Stimulated activated CD4-positive, alpha-beta T cell treated with anti-CD3 and anti-CD28 coated beads, Interleukin-2, amount 100 ng/mL, for 4 hours (primary cell): ENCODE data around the gene RPL14.
A peak's percentile ranks its signal among the peaks of the same experiment; 100 is the strongest.
"Not testable (repeated sequence)": the region's sequence is repeated elsewhere in the genome, so short reads cannot be mapped to it uniquely, and the experiment has no call there.

Source experiments
- DNase-seq: peaks from one replicate; pipeline ENCODE4 v3.0.0-alpha.2; 2020; ENCODE audit warnings: low read depth

The RPL14 gene

DNA sequence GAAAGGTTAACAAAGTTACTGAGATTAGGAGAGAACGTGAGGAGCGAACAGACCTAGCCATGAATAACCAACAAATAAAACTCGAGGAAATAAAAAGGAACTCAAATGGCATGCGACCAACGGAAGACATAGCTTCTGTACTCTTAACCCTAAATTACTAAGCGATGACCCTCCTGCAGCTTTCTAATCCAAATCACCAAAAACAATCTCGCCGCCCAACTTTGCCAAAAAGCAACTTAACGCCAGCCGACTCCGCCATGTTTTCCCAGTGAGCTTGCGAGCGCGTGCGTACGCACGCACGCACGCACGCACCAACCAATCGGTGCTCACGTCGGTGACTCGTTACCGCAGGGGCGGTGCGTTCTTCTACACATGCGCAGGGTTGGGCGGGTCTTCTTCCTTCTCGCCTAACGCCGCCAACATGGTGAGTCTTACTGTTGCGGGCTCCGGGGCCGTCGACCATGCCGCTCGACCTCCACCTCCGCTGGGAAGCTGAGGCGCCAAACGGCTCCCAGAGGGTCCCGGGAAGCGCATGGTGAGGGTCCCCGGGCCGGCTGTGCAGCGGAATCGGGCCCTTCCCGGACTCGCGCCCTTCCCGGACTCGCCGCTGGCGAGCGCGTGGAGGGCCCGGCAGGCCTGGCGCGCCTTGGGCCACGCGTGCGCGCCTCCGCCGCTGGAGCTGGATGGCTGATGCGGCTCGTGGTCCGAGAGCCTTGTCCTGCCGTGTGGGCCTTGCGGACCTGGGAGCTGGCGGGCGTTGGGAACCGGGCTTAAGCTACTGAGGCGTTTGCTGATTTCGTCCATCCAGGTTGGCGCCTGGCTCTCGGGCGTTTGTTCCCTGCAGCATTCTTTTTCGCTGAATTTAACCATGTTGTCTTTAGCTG, at the start of gene RPL14:
TSS of gene RPL14 (plus strand) at position 400 of the 884 bp plus-strand sequence. CDS start at position 533, 133 bp downstream.
- peak; percentile 93 for DNase-seq

- DNase-seq, result no peak
These were observed 49.5 kb upstream of the RPL14 start for GRCh38 chr3:40407611-40408010.

GRCh38 chr3:40414270-40414669, 42.9 kb upstream of the RPL14 start:
- no peak for DNase-seq

DNA sequence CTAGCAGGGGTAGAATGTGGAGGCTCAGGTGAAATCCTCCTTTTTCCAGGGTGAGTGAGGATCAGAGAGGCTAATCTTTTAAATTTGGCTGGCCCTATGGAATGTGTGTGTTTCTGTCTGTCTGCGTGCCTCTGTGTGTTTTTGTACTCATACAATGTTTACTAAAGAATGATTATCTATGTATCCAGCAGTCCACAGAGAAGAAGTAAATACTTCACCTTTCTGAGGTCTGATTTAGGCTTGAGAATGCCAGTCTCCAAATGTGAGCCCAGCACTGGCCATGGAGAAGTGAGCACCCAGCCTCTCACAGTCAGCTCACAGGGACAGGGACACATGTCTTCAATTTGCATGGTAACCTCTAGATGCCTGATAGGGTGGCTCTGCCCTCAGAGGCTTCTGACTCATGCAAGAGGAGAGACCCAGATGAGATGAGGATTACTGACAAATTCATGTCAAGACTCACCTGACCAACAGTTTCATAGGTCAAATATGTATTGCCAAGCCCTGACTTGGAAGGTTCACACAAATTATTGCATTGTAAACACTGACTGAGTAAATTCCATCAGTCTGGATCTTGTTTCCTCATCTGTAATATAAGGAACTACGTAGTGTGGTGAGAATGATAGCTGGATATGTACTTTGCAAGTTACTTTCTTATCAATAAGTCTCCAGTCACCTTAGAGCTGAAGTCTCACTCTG, 39.1 kb upstream of the RPL14 start:
- DNase-seq, result no peak

DNA sequence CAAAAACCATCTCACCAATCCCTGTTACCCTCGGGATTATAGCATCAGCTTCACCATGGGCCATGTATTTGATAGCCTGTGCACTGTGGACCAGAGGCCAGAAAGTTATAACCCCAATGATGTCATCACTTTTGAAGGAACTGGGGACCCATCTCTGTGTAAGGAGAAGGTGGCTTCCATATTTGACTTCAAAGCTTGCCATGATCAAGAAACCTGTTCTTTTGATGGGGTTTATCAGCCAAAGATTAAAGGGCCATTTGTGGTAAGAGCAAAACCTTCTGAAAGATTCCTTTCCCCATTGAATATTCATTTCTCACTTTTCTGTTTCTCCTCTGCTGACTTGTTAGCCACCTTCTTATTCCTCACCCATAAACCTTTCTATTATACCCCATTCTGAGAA, 34.3 kb upstream of the RPL14 start:
- DNase-seq, result no peak

DNA sequence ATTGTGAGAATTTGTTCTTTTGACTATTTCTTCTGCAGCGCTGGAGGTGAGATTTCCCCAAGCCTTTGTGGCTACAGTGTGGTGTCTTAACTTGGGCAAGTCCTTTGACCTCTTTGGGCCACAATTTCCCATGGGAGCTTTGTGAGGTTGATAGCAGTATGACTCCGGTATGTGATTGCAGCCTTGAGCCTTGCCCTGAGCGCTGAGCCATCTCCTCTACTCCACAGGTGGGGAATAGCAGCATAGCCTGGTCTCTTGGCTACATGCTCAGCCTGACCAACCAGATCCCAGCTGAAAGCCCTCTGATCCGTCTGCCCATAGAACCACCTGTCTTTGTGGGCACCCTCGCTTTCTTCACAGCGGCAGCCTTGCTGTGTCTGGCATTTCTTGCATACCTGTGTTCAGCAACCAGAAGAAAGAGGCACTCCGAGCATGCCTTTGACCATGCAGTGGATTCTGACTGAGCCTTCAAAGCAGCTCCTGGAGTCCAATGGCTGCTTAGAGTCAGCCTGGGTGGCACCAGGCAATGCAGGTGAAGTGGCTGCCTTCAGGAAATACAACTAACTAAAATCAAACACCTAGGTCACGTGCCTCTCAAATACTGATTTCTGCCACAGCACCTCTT, 30.0 kb upstream of the RPL14 start:
- DNase-seq, result no peak

- DNase-seq, result no peak
These were observed 24.3 kb upstream of the RPL14 start for GRCh38 chr3:40432793-40433192.

GRCh38 chr3:40437889-40438288, 19.2 kb upstream of the RPL14 start:
- no peak for DNase-seq

DNA sequence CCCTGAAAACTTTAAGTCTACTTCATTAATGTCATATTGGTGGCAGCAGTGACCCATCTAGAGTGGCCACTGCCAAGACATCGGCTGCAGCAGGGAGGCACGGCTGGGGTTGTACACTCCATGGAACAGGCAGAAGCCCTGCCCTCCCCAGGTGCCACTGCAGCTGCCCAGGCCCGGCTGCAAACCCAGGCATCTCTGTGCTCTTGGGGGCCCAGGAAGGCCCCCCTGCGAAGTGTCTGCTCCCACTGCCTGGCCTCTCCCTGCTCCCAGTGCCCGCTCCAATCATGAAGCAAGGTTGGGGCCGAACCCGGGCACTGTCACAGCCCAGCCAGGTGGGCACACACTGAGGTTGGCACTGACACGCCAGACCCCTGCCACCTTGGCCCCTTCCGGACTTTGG, 12.1 kb upstream of the RPL14 start:
- DNase-seq, result no peak

- no peak for DNase-seq
These were observed 11.3 kb upstream of the RPL14 start for GRCh38 chr3:40445880-40446279.

DNA sequence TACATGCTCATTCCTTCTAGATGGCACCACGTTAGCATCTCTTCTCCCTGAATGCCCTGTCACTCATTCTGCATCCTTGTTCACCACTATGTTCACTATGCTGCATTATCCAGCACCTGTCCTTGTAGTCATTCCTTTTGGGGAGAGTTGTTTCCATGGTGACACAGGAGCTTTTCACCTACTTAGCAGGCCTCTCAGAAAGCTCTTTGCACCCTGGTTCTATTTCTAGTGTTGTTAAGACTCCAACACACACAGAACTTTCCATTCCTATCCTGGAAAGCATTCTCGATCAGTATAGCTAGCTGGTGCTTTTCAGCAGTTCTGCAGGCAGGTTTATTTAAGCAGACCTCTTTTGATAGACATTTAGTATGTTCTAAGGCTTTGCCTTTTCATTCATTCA, 6.7 kb upstream of the RPL14 start:
- DNase-seq, result no peak

GRCh38 chr3:40451551-40451950, 5.6 kb upstream of the RPL14 start:
- no peak for DNase-seq

- no peak for DNase-seq
These were observed 5.1 kb upstream of the RPL14 start for GRCh38 chr3:40452057-40452456.

- DNase-seq, result no peak
These were observed 4.6 kb upstream of the RPL14 start for GRCh38 chr3:40452562-40452875.

- DNase-seq, result peak; percentile 94
These were observed 4.0 kb upstream of the RPL14 start for GRCh38 chr3:40452876-40453730.

GRCh38 chr3:40453933-40454332, 3.2 kb upstream of the RPL14 start:
- DNase-seq, result no peak

DNA sequence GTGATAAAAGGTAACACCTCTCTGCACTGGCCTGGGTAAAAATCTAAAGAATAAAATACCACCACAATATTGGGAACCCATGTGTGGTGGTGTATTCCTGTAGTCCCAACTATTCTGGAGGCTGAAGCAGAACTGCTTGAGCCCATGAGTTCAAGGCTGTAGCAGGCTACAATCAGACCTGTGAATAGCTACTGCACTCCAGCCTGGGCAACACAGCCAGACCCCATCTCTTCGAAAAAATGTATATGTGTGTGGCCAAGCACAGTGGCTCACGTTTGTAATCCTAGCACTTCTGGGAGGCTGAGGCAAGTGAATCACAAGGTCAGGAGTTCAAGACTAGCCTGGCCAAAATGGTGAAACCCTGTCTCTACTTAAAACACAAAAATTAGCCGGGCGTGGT, 1.8 kb upstream of the RPL14 start:
- no peak for DNase-seq

- DNase-seq, result no peak
These were observed 730 bp upstream of the RPL14 start for GRCh38 chr3:40456279-40456939.

DNA sequence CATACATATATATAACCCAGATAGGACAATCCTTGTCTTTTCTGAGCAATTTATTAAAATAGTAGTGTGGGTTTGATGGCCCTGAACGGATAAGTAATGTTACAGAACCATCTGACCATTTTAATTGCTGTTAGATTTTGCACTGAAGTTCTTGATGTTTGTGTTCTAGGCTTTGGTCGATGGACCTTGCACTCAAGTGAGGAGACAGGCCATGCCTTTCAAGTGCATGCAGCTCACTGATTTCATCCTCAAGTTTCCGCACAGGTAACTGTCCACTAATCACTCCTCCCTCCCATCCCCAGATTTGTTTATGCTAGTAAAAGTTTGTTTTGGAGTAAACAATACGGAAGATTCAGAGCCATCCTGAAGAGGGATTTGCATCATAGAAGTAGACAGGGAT, 1.3 kb downstream of the RPL14 start:
- DNase-seq, result no peak

GRCh38 chr3:40460481-40460880, 3.3 kb downstream of the RPL14 start:
- not testable (repeated sequence) for DNase-seq

DNA sequence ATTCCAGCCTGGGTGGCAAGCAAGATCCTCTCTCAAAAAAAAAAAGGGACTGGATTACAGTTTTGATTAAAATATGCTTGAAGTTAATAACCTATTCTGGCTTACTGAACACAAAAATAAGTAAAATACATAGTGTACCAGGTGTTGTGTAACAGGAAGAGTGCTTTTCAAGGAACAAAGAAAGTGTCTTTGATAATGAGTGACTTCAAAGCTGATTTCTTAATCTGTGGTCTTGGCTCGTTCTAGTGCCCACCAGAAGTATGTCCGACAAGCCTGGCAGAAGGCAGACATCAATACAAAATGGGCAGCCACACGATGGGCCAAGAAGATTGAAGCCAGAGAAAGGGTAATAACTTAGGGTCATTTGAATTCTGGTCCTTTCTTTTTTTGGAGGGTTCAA, 4.0 kb downstream of the RPL14 start:
- no peak for DNase-seq

GRCh38 chr3:40462838-40463237, 5.7 kb downstream of the RPL14 start:
- not testable (repeated sequence) for DNase-seq
